Astrocyte of the cerebellum (primary cell): Measurements from ENCODE around the gene PRKN.

Experiments
- DNase-seq: peaks from one replicate; pipeline ENCODE4 v3.0.0-alpha.2; 2011; ENCODE audit warnings: low read depth
- H3K4me3 ChIP-seq: 2 replicates; pipeline ENCODE4 v1.5.1; 2011; ENCODE audit warnings: mild to moderate bottlenecking, low read depth, low read length, moderate library complexity
- CTCF ChIP-seq: IDR thresholded peaks from 2 replicates; pipeline ENCODE4 v1.5.1; 2012; ENCODE audit warnings: low read length, low read depth, moderate library complexity, mild to moderate bottlenecking; ENCODE audit errors: missing control alignments
- in situ Hi-C: cut with HindIII; loops from 2 replicates; pipeline ENCODE4 v1.10.0; 2017; ENCODE audit warnings: low sequenced_read_pairs

Gene PRKN

GRCh38 chr6:162251257-162251656 lies 476.3 kb downstream of the PRKN start:
- in situ Hi-C loops: no loop called here
- H3K4me3 ChIP-seq: no peak overlapping the region
- peak; percentile 27 for TF ChIP-seq CTCF
- DNase-seq: no peak

- DNase-seq: no peak
- no peak for TF ChIP-seq CTCF
- no peak overlapping the region for H3K4me3 ChIP-seq
- in situ Hi-C loops: no loop called here
Measured at GRCh38 chr6:162249907-162250642, 477.5 kb downstream of the PRKN start.

GRCh38 chr6:162245830-162246420 lies 481.6 kb downstream of the PRKN start:
- no peak for TF ChIP-seq CTCF
- no peak overlapping the region for H3K4me3 ChIP-seq
- DNase-seq: no peak
- in situ Hi-C loops: no loop called here

- TF ChIP-seq CTCF: no peak
- in situ Hi-C loops: no loop called here
- no peak for DNase-seq
- H3K4me3 ChIP-seq: no peak overlapping the region
Measured at GRCh38 chr6:162244031-162244430, 483.5 kb downstream of the PRKN start.

- TF ChIP-seq CTCF: no peak
- DNase-seq: no peak
- in situ Hi-C loops: no loop called here
- no peak overlapping the region for H3K4me3 ChIP-seq
Measured at GRCh38 chr6:162242915-162243314, 484.7 kb downstream of the PRKN start.

GRCh38 chr6:162239330-162239729 lies 488.2 kb downstream of the PRKN start:
- TF ChIP-seq CTCF: no peak

More at GRCh38 chr6:162239330-162239729, 488.2 kb downstream of the PRKN start:
- in situ Hi-C loops: no loop called here
- H3K4me3 ChIP-seq: no peak overlapping the region
- no peak for DNase-seq
